Measurements from ENCODE around the gene PRR16. TPM values are rescaled to one million over a fixed set of nuclear protein-coding genes. Genes with fewer than 3 reads are reported as not detected.

Gene PRR16
- total and polyA plus RNA-seq, 2 experiments from 2014 or later: 1.0 to 1.7 TPM

DNA sequence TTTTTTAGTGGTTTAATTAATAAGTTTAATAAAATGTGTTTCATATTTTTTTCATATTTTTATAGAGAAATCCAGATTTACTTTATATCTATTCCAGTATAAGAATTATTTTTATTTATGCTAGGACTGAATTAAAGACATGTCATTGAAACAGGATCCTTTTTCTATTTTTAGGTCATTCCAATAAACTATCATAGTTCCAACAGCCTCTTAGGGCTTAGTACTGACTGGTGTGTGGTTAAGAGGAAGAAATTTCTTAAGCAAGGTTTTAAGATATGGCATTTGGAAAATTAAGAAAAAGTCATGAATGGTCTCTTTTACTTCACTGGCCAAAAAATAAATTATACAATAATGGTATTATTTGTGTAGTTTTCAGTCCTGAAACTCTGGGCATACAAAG, 31.2 kb upstream of the PRR16 start:
- Histone ChIP-seq H4K20me1 (replicated peaks; ENCODE audit: insufficient read depth) (no peaks in the 10 kb centered on the region), H3K4me2 (no peak overlapping the region), H3K4me3 (no peak overlapping the region), H3K9me2 (ENCODE audit: insufficient read depth) (no peaks in the 10 kb centered on the region; the same call in 1 of the 2 replicates), H3K36me3 (ENCODE audit: insufficient read depth) (no peaks in the 10 kb centered on the region; the same call in 1 of the 2 replicates), H2AFZ (no peak overlapping the region), H3K27me3 (ENCODE audit: insufficient read depth) (no peaks in the 10 kb centered on the region), H3K4me1 (ENCODE audit: insufficient read depth) (no peaks in the 10 kb centered on the region), H3F3A (replicated peaks; ENCODE audit: low read depth) (no peaks in the 10 kb centered on the region), H3K27ac (ENCODE audit: low read depth) (no peak overlapping the region), H3K79me2 (replicated peaks; ENCODE audit: insufficient read depth) (no peaks in the 10 kb centered on the region)
- ATAC-seq: no peak
- no peak for TF ChIP-seq ZNF114 (CRISPR knock-in tag; IDR thresholded peaks at IDR 0.05)
- no peak for TF ChIP-seq CREB1 (CRISPR knock-in tag; IDR thresholded peaks at IDR 0.05; ENCODE audit: low read depth)
- TF ChIP-seq EZH2phosphoT487 (IDR thresholded peaks at IDR 0.05; ENCODE audit: unreplicated experiment): no peak
- no peak for TF ChIP-seq STAT1 (IDR thresholded peaks at IDR 0.05; ENCODE audit: unreplicated experiment)
- TF ChIP-seq NANOG (IDR thresholded peaks at IDR 0.05; ENCODE audit: borderline replicate concordance): no peak
- no peak for TF ChIP-seq EZH2 (IDR thresholded peaks at IDR 0.05; ENCODE audit: low read depth, unreplicated experiment)
- TF ChIP-seq, protein P1, sequence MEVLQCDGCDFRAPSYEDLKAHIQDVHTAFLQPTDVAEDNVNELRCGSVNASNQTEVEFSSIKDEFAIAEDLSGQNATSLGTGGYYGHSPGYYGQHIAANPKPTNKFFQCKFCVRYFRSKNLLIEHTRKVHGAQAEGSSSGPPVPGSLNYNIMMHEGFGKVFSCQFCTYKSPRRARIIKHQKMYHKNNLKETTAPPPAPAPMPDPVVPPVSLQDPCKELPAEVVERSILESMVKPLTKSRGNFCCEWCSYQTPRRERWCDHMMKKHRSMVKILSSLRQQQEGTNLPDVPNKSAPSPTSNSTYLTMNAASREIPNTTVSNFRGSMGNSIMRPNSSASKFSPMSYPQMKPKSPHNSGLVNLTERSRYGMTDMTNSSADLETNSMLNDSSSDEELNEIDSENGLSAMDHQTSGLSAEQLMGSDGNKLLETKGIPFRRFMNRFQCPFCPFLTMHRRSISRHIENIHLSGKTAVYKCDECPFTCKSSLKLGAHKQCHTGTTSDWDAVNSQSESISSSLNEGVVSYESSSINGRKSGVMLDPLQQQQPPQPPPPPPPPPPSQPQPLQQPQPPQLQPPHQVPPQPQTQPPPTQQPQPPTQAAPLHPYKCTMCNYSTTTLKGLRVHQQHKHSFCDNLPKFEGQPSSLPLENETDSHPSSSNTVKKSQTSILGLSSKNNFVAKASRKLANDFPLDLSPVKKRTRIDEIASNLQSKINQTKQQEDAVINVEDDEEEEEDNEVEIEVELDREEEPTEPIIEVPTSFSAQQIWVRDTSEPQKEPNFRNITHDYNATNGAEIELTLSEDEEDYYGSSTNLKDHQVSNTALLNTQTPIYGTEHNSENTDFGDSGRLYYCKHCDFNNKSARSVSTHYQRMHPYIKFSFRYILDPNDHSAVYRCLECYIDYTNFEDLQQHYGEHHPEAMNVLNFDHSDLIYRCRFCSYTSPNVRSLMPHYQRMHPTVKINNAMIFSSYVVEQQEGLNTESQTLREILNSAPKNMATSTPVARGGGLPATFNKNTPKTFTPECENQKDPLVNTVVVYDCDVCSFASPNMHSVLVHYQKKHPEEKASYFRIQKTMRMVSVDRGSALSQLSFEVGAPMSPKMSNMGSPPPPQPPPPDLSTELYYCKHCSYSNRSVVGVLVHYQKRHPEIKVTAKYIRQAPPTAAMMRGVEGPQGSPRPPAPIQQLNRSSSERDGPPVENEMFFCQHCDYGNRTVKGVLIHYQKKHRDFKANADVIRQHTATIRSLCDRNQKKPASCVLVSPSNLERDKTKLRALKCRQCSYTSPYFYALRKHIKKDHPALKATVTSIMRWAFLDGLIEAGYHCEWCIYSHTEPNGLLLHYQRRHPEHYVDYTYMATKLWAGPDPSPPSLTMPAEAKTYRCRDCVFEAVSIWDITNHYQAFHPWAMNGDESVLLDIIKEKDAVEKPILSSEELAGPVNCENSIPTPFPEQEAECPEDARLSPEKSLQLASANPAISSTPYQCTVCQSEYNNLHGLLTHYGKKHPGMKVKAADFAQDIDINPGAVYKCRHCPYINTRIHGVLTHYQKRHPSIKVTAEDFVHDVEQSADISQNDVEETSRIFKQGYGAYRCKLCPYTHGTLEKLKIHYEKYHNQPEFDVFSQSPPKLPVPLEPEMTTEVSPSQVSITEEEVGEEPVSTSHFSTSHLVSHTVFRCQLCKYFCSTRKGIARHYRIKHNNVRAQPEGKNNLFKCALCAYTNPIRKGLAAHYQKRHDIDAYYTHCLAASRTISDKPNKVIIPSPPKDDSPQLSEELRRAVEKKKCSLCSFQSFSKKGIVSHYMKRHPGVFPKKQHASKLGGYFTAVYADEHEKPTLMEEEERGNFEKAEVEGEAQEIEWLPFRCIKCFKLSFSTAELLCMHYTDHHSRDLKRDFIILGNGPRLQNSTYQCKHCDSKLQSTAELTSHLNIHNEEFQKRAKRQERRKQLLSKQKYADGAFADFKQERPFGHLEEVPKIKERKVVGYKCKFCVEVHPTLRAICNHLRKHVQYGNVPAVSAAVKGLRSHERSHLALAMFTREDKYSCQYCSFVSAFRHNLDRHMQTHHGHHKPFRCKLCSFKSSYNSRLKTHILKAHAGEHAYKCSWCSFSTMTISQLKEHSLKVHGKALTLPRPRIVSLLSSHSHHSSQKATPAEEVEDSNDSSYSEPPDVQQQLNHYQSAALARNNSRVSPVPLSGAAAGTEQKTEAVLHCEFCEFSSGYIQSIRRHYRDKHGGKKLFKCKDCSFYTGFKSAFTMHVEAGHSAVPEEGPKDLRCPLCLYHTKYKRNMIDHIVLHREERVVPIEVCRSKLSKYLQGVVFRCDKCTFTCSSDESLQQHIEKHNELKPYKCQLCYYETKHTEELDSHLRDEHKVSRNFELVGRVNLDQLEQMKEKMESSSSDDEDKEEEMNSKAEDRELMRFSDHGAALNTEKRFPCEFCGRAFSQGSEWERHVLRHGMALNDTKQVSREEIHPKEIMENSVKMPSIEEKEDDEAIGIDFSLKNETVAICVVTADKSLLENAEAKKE (CRISPR knock-in tag; IDR thresholded peaks at IDR 0.05): no peak
- TF ChIP-seq, protein P2, sequence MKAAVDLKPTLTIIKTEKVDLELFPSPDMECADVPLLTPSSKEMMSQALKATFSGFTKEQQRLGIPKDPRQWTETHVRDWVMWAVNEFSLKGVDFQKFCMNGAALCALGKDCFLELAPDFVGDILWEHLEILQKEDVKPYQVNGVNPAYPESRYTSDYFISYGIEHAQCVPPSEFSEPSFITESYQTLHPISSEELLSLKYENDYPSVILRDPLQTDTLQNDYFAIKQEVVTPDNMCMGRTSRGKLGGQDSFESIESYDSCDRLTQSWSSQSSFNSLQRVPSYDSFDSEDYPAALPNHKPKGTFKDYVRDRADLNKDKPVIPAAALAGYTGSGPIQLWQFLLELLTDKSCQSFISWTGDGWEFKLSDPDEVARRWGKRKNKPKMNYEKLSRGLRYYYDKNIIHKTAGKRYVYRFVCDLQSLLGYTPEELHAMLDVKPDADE (IDR thresholded peaks at IDR 0.05): no peak
- TF ChIP-seq, protein P3, sequence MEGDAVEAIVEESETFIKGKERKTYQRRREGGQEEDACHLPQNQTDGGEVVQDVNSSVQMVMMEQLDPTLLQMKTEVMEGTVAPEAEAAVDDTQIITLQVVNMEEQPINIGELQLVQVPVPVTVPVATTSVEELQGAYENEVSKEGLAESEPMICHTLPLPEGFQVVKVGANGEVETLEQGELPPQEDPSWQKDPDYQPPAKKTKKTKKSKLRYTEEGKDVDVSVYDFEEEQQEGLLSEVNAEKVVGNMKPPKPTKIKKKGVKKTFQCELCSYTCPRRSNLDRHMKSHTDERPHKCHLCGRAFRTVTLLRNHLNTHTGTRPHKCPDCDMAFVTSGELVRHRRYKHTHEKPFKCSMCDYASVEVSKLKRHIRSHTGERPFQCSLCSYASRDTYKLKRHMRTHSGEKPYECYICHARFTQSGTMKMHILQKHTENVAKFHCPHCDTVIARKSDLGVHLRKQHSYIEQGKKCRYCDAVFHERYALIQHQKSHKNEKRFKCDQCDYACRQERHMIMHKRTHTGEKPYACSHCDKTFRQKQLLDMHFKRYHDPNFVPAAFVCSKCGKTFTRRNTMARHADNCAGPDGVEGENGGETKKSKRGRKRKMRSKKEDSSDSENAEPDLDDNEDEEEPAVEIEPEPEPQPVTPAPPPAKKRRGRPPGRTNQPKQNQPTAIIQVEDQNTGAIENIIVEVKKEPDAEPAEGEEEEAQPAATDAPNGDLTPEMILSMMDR (conservative IDR thresholded peaks at IDR 0.05; ENCODE audit: low read depth in 2 of 2): no peak
- TF ChIP-seq, protein P4, sequence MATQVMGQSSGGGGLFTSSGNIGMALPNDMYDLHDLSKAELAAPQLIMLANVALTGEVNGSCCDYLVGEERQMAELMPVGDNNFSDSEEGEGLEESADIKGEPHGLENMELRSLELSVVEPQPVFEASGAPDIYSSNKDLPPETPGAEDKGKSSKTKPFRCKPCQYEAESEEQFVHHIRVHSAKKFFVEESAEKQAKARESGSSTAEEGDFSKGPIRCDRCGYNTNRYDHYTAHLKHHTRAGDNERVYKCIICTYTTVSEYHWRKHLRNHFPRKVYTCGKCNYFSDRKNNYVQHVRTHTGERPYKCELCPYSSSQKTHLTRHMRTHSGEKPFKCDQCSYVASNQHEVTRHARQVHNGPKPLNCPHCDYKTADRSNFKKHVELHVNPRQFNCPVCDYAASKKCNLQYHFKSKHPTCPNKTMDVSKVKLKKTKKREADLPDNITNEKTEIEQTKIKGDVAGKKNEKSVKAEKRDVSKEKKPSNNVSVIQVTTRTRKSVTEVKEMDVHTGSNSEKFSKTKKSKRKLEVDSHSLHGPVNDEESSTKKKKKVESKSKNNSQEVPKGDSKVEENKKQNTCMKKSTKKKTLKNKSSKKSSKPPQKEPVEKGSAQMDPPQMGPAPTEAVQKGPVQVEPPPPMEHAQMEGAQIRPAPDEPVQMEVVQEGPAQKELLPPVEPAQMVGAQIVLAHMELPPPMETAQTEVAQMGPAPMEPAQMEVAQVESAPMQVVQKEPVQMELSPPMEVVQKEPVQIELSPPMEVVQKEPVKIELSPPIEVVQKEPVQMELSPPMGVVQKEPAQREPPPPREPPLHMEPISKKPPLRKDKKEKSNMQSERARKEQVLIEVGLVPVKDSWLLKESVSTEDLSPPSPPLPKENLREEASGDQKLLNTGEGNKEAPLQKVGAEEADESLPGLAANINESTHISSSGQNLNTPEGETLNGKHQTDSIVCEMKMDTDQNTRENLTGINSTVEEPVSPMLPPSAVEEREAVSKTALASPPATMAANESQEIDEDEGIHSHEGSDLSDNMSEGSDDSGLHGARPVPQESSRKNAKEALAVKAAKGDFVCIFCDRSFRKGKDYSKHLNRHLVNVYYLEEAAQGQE (IDR thresholded peaks at IDR 0.05; ENCODE audit: unreplicated experiment): no peak
- TF ChIP-seq POLR2AphosphoS5 (IDR thresholded peaks at IDR 0.05; ENCODE audit: low read depth): no peak
- TF ChIP-seq ZNF331 (CRISPR knock-in tag; IDR thresholded peaks at IDR 0.05; ENCODE audit: low read depth): no peak
- TF ChIP-seq JUNB (IDR thresholded peaks at IDR 0.05; ENCODE audit: unreplicated experiment): no peak
- H3K9me3 Mint-ChIP-seq: peaks cover 26% of the 10 kb centered on the region
- H3K27me3 Mint-ChIP-seq (ENCODE audit: insufficient read depth, low read depth, poor library complexity): no peaks in the 10 kb centered on the region
- no peak for DNase-seq (ENCODE audit: low spot score)
- H3K4me3 Mint-ChIP-seq: no peak overlapping the region
- H3K27ac Mint-ChIP-seq: no peak overlapping the region
- no peaks in the 10 kb centered on the region for H3K4me1 Mint-ChIP-seq
- peaks cover 14% of the 10 kb centered on the region; the same call in 2 of the 3 replicates for H3K36me3 Mint-ChIP-seq (ENCODE audit: low read depth)

All from GM23338 (cell line).